Spleen (tissue), 7 donors: ENCODE data around the gene FIGN.

Experiments used
- CTCF ChIP-seq, 11 experiments: fragments of 200-600 bp in 7 of 11; fragments of 450-650 bp in 4 of 11; sonication (generic) in 4 of 11; IDR thresholded peaks in 8 of 11; conservative IDR thresholded peaks in 3 of 11; 1 replicate in 7 of 11; 2 replicates in 4 of 11; pipeline versions ENCODE4 v1.4.0 to v1.8.0; 2016 to 2021; ENCODE audit warnings: antibody characterized with exemption in 11 of 11, inconsistent platforms in 4 of 11, mild to moderate bottlenecking in 1 of 11
- POLR2AphosphoS5 ChIP-seq, 3 donors: sonication (generic); formaldehyde crosslinking; IDR thresholded peaks; one replicate each; pipeline ENCODE4 v1.5.1; 2017; ENCODE audit warnings: antibody characterized with exemption in 3 of 3
- donor health status: DM: no; HTN: no; CAD: no; lungs with moderate emphysema.
- donor health status: DM: no; HTN: no; CAD: no.
- donor health status: DM: no; HTN: no; CAD: no.

- no peak for TF ChIP-seq POLR2AphosphoS5 (IDR thresholded peaks at IDR 0.05)
- TF ChIP-seq CTCF (IDR thresholded peaks at IDR 0.05 in 8 of 11, conservative IDR thresholded peaks at IDR 0.05 in 3 of 11) = no peak
These were observed 26.5 kb downstream of the FIGN start for GRCh38 chr2:163709270-163709669.
